Trophoblast cell (in vitro differentiated cells and primary cell): ENCODE results near the gene CRABP2.
A peak's percentile ranks its signal among the peaks of the same experiment; 100 is the strongest.

Experiments
- DNase-seq, 2 donors: peaks; one replicate each; pipeline ENCODE4 v3.0.0-alpha.2; 2016
- H2AFZ ChIP-seq: 2 replicates; pipeline ENCODE4 v1.6.1; 2013; ENCODE audit warnings: low read length, moderate library complexity, mild to moderate bottlenecking; ENCODE audit not compliant: insufficient read depth, poor library complexity
- H2AK5ac ChIP-seq: 2 replicates; pipeline ENCODE4 v1.6.1; 2013; ENCODE audit warnings: mild to moderate bottlenecking, low read length
- H2BK120ac ChIP-seq: 2 replicates; pipeline ENCODE4 v1.6.1; 2013; ENCODE audit warnings: low read length, mild to moderate bottlenecking, moderate library complexity; ENCODE audit not compliant: insufficient read depth, poor library complexity
- H2BK12ac ChIP-seq: 2 replicates; pipeline ENCODE4 v1.6.1; 2013; ENCODE audit warnings: mild to moderate bottlenecking, low read length, moderate library complexity
- H2BK5ac ChIP-seq: 2 replicates; pipeline ENCODE4 v1.6.1; 2013; ENCODE audit warnings: low read length, low read depth, moderate library complexity, mild to moderate bottlenecking; ENCODE audit not compliant: poor library complexity
- H3K14ac ChIP-seq: 2 replicates; pipeline ENCODE4 v1.6.1; 2013; ENCODE audit warnings: mild to moderate bottlenecking, low read length
- H3K18ac ChIP-seq: 2 replicates; pipeline ENCODE4 v1.6.1; 2013; ENCODE audit warnings: mild to moderate bottlenecking, low read length
- H3K23ac ChIP-seq: 2 replicates; pipeline ENCODE4 v1.6.1; 2013; ENCODE audit warnings: low read length
- H3K27ac ChIP-seq: 2 replicates; pipeline ENCODE4 v1.5.1; 2013; ENCODE audit warnings: low read depth, mild to moderate bottlenecking, inconsistent platforms, low read length, moderate library complexity
- H3K27me3 ChIP-seq: 2 replicates; pipeline ENCODE4 v1.6.1; 2013; ENCODE audit warnings: inconsistent platforms, mild to moderate bottlenecking, low read length, moderate library complexity; ENCODE audit not compliant: insufficient read depth
- H3K36me3 ChIP-seq, 2 experiments: 1 replicate in 1 of 2; 2 replicates in 1 of 2; pipeline ENCODE4 v1.6.1; 2013; ENCODE audit warnings: low read length in 2 of 2, mild to moderate bottlenecking in 2 of 2, moderate library complexity in 1 of 2; ENCODE audit not compliant: insufficient read depth in 2 of 2, control insufficient read depth in 1 of 2
- H3K4ac ChIP-seq: 2 replicates; pipeline ENCODE4 v1.6.1; 2013; ENCODE audit warnings: low read depth, mild to moderate bottlenecking, low read length, moderate library complexity
- H3K4me1 ChIP-seq, 2 experiments: 1 replicate in 1 of 2; 2 replicates in 1 of 2; pipeline ENCODE4 v1.6.1; 2013; ENCODE audit warnings: low read length in 2 of 2, mild to moderate bottlenecking in 2 of 2, moderate library complexity in 1 of 2; ENCODE audit not compliant: insufficient read depth in 2 of 2, control insufficient read depth in 1 of 2
- H3K4me2 ChIP-seq: 2 replicates; pipeline ENCODE4 v1.6.1; 2013; ENCODE audit warnings: inconsistent platforms, mild to moderate bottlenecking, low read length, moderate library complexity
- H3K4me3 ChIP-seq: 2 replicates; pipeline ENCODE4 v1.5.1; 2013; ENCODE audit warnings: mild to moderate bottlenecking, low read depth, low read length, inconsistent platforms
- H3K79me1 ChIP-seq: one replicate; pipeline ENCODE4 v1.6.1; 2013; ENCODE audit warnings: low read length
- H3K79me2 ChIP-seq: 2 replicates; pipeline ENCODE4 v1.6.1; 2013; ENCODE audit warnings: low read length, mild to moderate bottlenecking; ENCODE audit not compliant: control insufficient read depth, insufficient read depth, poor library complexity
- H3K9ac ChIP-seq: 2 replicates; pipeline ENCODE4 v1.6.1; 2013; ENCODE audit warnings: mild to moderate bottlenecking, low read length
- H3K9me3 ChIP-seq: 2 replicates; pipeline ENCODE4 v1.6.1; 2013; ENCODE audit warnings: low read depth, mild to moderate bottlenecking, control low read depth, inconsistent platforms, low read length; ENCODE audit not compliant: insufficient read depth
- H4K12ac ChIP-seq: 2 replicates; pipeline ENCODE4 v1.6.1; 2013; ENCODE audit warnings: low read depth, mild to moderate bottlenecking, low read length, moderate library complexity
- H4K8ac ChIP-seq: 2 replicates; pipeline ENCODE4 v1.6.1; 2013; ENCODE audit warnings: low read depth, mild to moderate bottlenecking, low read length, moderate library complexity
- H4K91ac ChIP-seq: one replicate; pipeline ENCODE4 v1.6.1; 2013; ENCODE audit warnings: low read depth, mild to moderate bottlenecking, low read length, moderate library complexity
- WGBS: extraction: QIAGEN DNeasy Blood & Tissue Kit; methylation state at CpG from one replicate; pipeline ENCODE4 v1.1.7; 2013; ENCODE audit warnings: missing lambda C conversion rate; ENCODE audit not compliant: insufficient read length, insufficient coverage; ENCODE audit errors: extremely low coverage; 5-methylcytosine and 5-hydroxymethylcytosine counted together

The CRABP2 gene

DNA sequence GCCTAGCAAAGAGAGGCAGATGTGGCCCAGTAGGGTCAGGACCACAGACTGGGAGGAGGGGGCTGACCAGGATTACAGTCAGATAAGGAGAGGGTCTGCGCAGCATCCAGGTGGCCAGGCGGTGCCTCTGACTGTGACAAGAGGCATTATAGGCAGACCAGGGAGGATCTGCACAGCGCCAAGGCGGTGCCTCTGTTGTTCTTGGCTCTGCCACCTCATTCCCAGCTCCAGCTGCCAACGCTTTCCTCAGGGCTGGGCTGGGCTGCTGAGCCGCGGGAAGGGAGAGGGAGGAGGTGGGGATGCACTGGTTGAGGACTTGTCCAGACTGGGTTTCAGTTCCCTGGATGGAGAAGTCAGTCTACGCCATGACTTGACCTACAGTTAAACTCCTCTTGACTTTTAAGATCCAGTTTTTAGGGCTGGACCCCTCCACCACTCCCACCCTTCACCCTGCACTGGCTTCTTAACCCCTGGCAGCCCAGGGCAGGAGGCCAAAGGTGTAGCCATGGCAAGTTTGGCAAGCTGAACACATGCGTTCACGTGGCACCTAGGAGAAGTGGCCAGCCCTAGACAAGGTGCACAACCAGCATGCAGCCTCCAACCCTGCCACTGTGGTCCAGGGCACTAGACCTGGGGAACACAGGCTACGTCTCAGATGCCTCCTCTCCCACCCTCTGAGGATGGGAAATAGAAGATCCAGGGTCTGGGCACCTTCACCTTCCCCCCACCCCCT is 4.5 kb upstream of the CRABP2 start:
- no CpG with 5 or more reads among the region's 11 CpGs for WGBS

DNA sequence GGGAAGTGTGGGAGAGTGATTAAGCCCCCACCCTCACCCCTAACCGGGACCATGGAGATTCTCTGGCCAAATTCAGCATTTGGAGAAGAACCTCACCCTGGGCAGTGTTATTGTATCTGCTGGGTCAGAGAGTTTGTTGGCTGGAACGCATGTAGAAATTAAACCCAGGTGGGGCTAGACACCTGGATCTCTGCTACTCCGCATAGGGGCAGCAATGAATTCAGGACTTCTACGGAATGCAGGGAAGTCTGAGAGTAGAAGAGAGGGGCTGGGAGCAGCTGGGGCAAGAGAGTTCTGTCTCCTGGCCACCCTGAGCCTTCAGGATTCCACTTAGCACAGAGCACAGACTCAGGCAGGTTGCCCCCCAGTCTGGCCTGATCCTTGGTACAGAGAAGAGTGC is 3.6 kb upstream of the CRABP2 start:
- peaks cover 68 to 82% of the 10 kb centered on the region in 2 experiments for H3K4me1 ChIP-seq
- no peak overlapping the region for H2AFZ ChIP-seq
- peak overlapping the region; percentile 21 for H2BK5ac ChIP-seq
- DNase-seq = peak in 1 of 2 donors; percentile 55
- H3K36me3 ChIP-seq = no peaks in the 10 kb centered on the region
- H3K9me3 ChIP-seq = no peaks in the 10 kb centered on the region
- peaks cover 29% of the 10 kb centered on the region for H3K79me1 ChIP-seq
- H3K27ac ChIP-seq = no peak overlapping the region
- H3K27me3 ChIP-seq = peaks cover 3% of the 10 kb centered on the region
- H2AK5ac ChIP-seq = peak overlapping the region; percentile 15
- H3K4me2 ChIP-seq = no peak overlapping the region
- no peak overlapping the region for H4K91ac ChIP-seq
- no peak overlapping the region for H3K23ac ChIP-seq
- no peaks in the 10 kb centered on the region for H3K79me2 ChIP-seq
- no peak overlapping the region for H3K4me3 ChIP-seq
- H3K18ac ChIP-seq = no peak overlapping the region
- no peak overlapping the region for H2BK120ac ChIP-seq
- peak overlapping the region; percentile 29 for H2BK12ac ChIP-seq
- H3K14ac ChIP-seq = no peak overlapping the region
- H3K4ac ChIP-seq = no peak overlapping the region
- H3K9ac ChIP-seq = no peak overlapping the region
- no peak overlapping the region for H4K8ac ChIP-seq
- H4K12ac ChIP-seq = no peak overlapping the region
- no CpG with 5 or more reads among the region's 4 CpGs for WGBS

More for the DNA sequence above, 4.5 kb upstream of the CRABP2 start:
- no peak overlapping the region for H2AFZ ChIP-seq
- no peak overlapping the region for H3K4ac ChIP-seq
- no peak overlapping the region for H2BK5ac ChIP-seq
- H4K8ac ChIP-seq = no peak overlapping the region
- peak overlapping the region; percentile 0 for H2BK120ac ChIP-seq
- peaks cover 65 to 74% of the 10 kb centered on the region in 2 experiments for H3K4me1 ChIP-seq
- no peaks in the 10 kb centered on the region for H3K27me3 ChIP-seq
- no peaks in the 10 kb centered on the region for H3K9me3 ChIP-seq
- H2AK5ac ChIP-seq = no peak overlapping the region
- H3K79me1 ChIP-seq = peaks cover 26% of the 10 kb centered on the region
- H3K4me2 ChIP-seq = no peak overlapping the region
- H3K27ac ChIP-seq = no peak overlapping the region
- H4K12ac ChIP-seq = no peak overlapping the region
- no peak overlapping the region for H3K23ac ChIP-seq
- DNase-seq = no peak
- H3K9ac ChIP-seq = no peak overlapping the region
- H3K14ac ChIP-seq = peak overlapping the region; percentile 25
- H3K4me3 ChIP-seq = no peak overlapping the region
- no peaks in the 10 kb centered on the region for H3K79me2 ChIP-seq
- H4K91ac ChIP-seq = peak overlapping the region; percentile 20
- H2BK12ac ChIP-seq = peak overlapping the region; percentile 25
- peak overlapping the region; percentile 4 for H3K18ac ChIP-seq
- no peaks in the 10 kb centered on the region for H3K36me3 ChIP-seq

DNA sequence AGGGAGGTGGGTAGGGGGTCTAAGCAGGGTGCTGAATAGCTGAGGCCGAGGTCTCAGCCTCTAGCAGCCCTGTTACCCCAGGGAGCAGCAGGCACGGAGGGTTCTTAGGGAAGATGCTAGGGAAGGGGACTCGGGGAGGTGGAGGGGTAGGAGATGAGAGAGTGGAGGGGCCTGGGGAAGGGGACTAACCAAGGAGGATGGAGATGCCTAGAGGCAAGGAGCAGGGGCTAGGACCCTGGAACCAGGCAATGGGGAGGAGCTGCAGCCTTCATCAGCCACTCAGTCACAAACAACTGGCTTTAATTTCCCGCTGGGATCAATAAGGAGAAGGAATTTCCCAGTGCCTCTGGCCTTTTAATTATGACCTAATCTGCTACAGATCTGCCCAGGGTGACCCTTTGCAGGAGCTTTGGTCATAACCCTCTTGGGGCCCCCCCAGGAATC is 2.9 kb upstream of the CRABP2 start:
- Histone ChIP-seq H2AFZ (no peak overlapping the region), H3K23ac (no peak overlapping the region), H3K18ac (no peak overlapping the region), H4K8ac (no peak overlapping the region), H4K12ac (no peak overlapping the region), H3K27me3 (peaks cover 3% of the 10 kb centered on the region), H3K79me1 (peaks cover 29% of the 10 kb centered on the region), H2BK5ac (no peak overlapping the region), H3K4ac (no peak overlapping the region), H3K9ac (no peak overlapping the region), H4K91ac (no peak overlapping the region), H2BK12ac (no peak overlapping the region), H2AK5ac (no peak overlapping the region), H3K36me3 (no peaks in the 10 kb centered on the region), H3K14ac (no peak overlapping the region), H3K27ac (no peak overlapping the region), H3K4me3 (no peak overlapping the region), H3K9me3 (no peaks in the 10 kb centered on the region), H3K4me2 (peak overlapping the region; percentile 1), H3K4me1 (peaks cover 75 to 90% of the 10 kb centered on the region in 2 experiments), H2BK120ac (no peak overlapping the region), H3K79me2 (no peaks in the 10 kb centered on the region)
- WGBS = no CpG with 5 or more reads among the region's 4 CpGs
- DNase-seq = no peak

DNA sequence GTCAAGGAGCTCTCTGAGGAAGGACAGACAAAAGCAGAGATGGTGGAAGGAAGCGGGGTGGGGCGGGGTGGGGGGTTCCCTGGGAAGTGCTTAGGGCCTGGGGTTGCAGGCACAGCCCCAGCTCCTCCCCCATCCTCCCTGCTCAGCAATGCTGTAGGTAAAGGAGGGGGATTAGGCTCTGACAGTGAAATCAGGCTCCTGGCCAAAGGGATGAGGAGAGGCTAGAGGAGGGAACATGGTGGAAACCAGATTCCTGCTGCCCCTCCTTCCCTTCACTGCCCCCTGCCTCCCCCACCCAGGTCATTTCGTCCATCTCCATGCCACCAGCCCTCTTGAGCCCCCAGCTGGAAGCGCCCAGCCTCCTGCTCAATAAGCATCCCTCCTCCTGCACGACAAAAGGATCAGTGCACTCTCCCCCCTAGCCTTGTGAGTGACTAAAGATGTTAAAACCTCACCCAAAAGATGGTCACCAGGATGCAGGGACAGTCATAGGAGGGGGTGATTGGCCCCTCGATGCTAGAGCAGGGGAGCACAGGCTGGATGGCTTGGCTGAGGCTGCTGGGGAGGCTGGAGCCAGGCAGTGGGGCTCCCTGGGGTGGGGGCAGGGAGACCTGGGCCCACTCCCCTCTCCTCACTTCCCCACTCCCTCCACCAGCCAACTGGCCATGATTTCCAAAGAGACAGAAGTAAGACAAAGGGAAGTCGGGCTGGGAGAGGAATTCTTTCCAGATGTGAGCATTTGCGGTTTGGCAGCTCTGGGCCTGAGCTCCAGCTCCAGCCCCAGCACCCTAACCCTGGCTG is 2.2 kb upstream of the CRABP2 start:
- no peak overlapping the region for H3K4ac ChIP-seq

More for the DNA sequence above, 2.2 kb upstream of the CRABP2 start:
- no peak overlapping the region for H2AFZ ChIP-seq
- H3K79me2 ChIP-seq = no peaks in the 10 kb centered on the region
- H3K27me3 ChIP-seq = peaks cover 3% of the 10 kb centered on the region
- H3K18ac ChIP-seq = no peak overlapping the region
- no peaks in the 10 kb centered on the region for H3K9me3 ChIP-seq
- no peak overlapping the region for H3K23ac ChIP-seq
- H3K79me1 ChIP-seq = peaks cover 29% of the 10 kb centered on the region
- H2AK5ac ChIP-seq = no peak overlapping the region
- WGBS = no CpG with 5 or more reads among the region's 8 CpGs
- DNase-seq = no peak
- H2BK5ac ChIP-seq = no peak overlapping the region
- no peak overlapping the region for H3K27ac ChIP-seq
- no peaks in the 10 kb centered on the region for H3K36me3 ChIP-seq
- H2BK12ac ChIP-seq = no peak overlapping the region
- peak overlapping the region; percentile 9 for H2BK120ac ChIP-seq
- H3K9ac ChIP-seq = no peak overlapping the region
- no peak overlapping the region for H3K4me3 ChIP-seq
- H4K8ac ChIP-seq = no peak overlapping the region
- H4K91ac ChIP-seq = peak overlapping the region; percentile 52
- no peak overlapping the region for H4K12ac ChIP-seq
- H3K14ac ChIP-seq = no peak overlapping the region
- peaks cover 77 to 85% of the 10 kb centered on the region in 2 experiments for H3K4me1 ChIP-seq
- peak overlapping the region; percentile 1 for H3K4me2 ChIP-seq
